ENCODE results near the gene ASCL2.

Gene ASCL2

GRCh38 chr11:2270322-2271076, at the start of gene ASCL2:
ASCL2 (minus strand) TSS chr11:2270588; CDS start chr11:2270332, 256 bp downstream.
- no peak for DNase-seq (ENCODE audit: low spot score)

GRCh38 chr11:2319791-2320472, 49.5 kb upstream of the ASCL2 start:
- DNase-seq (ENCODE audit: low spot score) = no peak

- DNase-seq (ENCODE audit: low spot score) = no peak
Measured at GRCh38 chr11:2318707-2319106, 48.3 kb upstream of the ASCL2 start.

- DNase-seq (ENCODE audit: low spot score) = no peak
Measured at GRCh38 chr11:2318123-2318522, 47.7 kb upstream of the ASCL2 start.

GRCh38 chr11:2317354-2318050, 47.1 kb upstream of the ASCL2 start:
- DNase-seq (ENCODE audit: low spot score) = no peak

GRCh38 chr11:2316963-2317244, 46.5 kb upstream of the ASCL2 start:
- DNase-seq (ENCODE audit: low spot score) = no peak

GRCh38 chr11:2316169-2316962, 46.0 kb upstream of the ASCL2 start:
- DNase-seq (ENCODE audit: low spot score) = no peak

GRCh38 chr11:2315395-2316168, 45.2 kb upstream of the ASCL2 start:
- DNase-seq (ENCODE audit: low spot score) = no peak

- DNase-seq (ENCODE audit: low spot score) = no peak
Measured at GRCh38 chr11:2314525-2315394, 44.4 kb upstream of the ASCL2 start.

- no peak for DNase-seq (ENCODE audit: low spot score)
Measured at GRCh38 chr11:2314136-2314524, 43.7 kb upstream of the ASCL2 start.

GRCh38 chr11:2313051-2313951, 42.9 kb upstream of the ASCL2 start:
- DNase-seq (ENCODE audit: low spot score) = no peak

GRCh38 chr11:2312232-2313042, 42.0 kb upstream of the ASCL2 start:
- DNase-seq (ENCODE audit: low spot score) = peak; percentile 8

GRCh38 chr11:2311353-2312133, 41.2 kb upstream of the ASCL2 start:
- DNase-seq (ENCODE audit: low spot score) = no peak

GRCh38 chr11:2310786-2311352, 40.5 kb upstream of the ASCL2 start:
- DNase-seq (ENCODE audit: low spot score) = no peak

GRCh38 chr11:2310073-2310785, 39.8 kb upstream of the ASCL2 start:
- DNase-seq (ENCODE audit: low spot score) = no peak

GRCh38 chr11:2309251-2310072, 39.1 kb upstream of the ASCL2 start:
- DNase-seq (ENCODE audit: low spot score) = no peak

Data from LoVo (cell line).